SK-N-SH (cell line): ENCODE measurements around the gene UBE2Z. TPM values are rescaled to one million over a fixed set of nuclear protein-coding genes. Genes with fewer than 3 reads are reported as not detected.

Experiments
- CTCF ChIA-PET: fragments of 300-600, 350-600 bp; formaldehyde crosslinking; extraction: SDS; loops from one replicate; lab custom pipeline; 2021; lab: Yijun Ruan, JAX
- POLR2A ChIA-PET: fragments of 350-600 bp; sonication (Branson Sonifier 250); formaldehyde crosslinking; extraction: SDS; loops from one replicate; lab custom pipeline; 2020; ENCODE audit warnings: antibody characterized with exemption, inconsistent platforms; lab: Yijun Ruan, JAX
- DNase-seq: peaks from one replicate; pipeline ENCODE4 v3.0.0; 2012
- H2AFZ ChIP-seq: fragments of 200-600 bp; sonication (generic); 2 replicates; pipeline ENCODE4 v1.8.1; 2016; ENCODE audit warnings: antibody characterized with exemption, mild to moderate bottlenecking, low read depth
- H3F3A ChIP-seq: fragments of 200-600 bp; sonication (generic); replicated peaks from 2 replicates; pipeline ENCODE3; 2016; ENCODE audit warnings: antibody characterized with exemption, mild to moderate bottlenecking; ENCODE audit not compliant: insufficient read depth
- H3K27ac ChIP-seq, 2 experiments: fragments of 200-500 bp in 1 of 2; fragments of 200-600 bp in 1 of 2; sonication (Bioruptor generic) in 1 of 2; sonication (generic), shearing (Covaris generic) in 1 of 2; 2 replicates each; pipeline versions ENCODE4 v1.5.1 to v1.6.1; 2014 to 2016; ENCODE audit warnings: low read depth in 2 of 2, inconsistent platforms in 1 of 2, low read length in 1 of 2, mild to moderate bottlenecking in 1 of 2, mixed read lengths in 1 of 2
- H3K27me3 ChIP-seq: fragments of 200-600 bp; sonication (generic), shearing (Covaris generic); 2 replicates; pipeline ENCODE4 v1.6.1; 2016; ENCODE audit warnings: mixed run types; ENCODE audit not compliant: insufficient read depth
- H3K36me3 ChIP-seq, 2 experiments: fragments of 200-500 bp in 1 of 2; fragments of 200-600 bp in 1 of 2; sonication (Bioruptor generic) in 1 of 2; sonication (generic) in 1 of 2; replicated peaks in 1 of 2; 2 replicates each; pipeline versions ENCODE3 to v1.5.1; 2014 to 2016; ENCODE audit warnings: low read length in 1 of 2, mild to moderate bottlenecking in 1 of 2; ENCODE audit not compliant: insufficient read depth in 2 of 2, control insufficient read depth in 1 of 2
- H3K4me1 ChIP-seq, 2 experiments: fragments of 200-500 bp in 1 of 2; fragments of 200-600 bp in 1 of 2; sonication (Bioruptor generic) in 1 of 2; sonication (generic), shearing (Covaris generic) in 1 of 2; 2 replicates each; pipeline versions ENCODE4 v1.5.1 to v1.6.1; 2014 to 2016; ENCODE audit warnings: low read depth in 1 of 2, low read length in 1 of 2, mixed run types in 1 of 2; ENCODE audit not compliant: insufficient read depth in 2 of 2, control insufficient read depth in 1 of 2
- H3K4me2 ChIP-seq: fragments of 200-600 bp; sonication (generic), shearing (Covaris generic); 2 replicates; pipeline ENCODE4 v1.6.1; 2017; ENCODE audit warnings: mixed run types
- H3K4me3 ChIP-seq, 2 experiments: fragments of 200-500 bp in 1 of 2; fragments of 200-600 bp in 1 of 2; sonication (Bioruptor generic) in 1 of 2; sonication (generic), shearing (Covaris generic) in 1 of 2; 2 replicates each; pipeline versions ENCODE4 v1.5.1 to v1.8.1; 2014 to 2016; ENCODE audit warnings: low read depth in 2 of 2, inconsistent platforms in 1 of 2, low read length in 1 of 2, mild to moderate bottlenecking in 1 of 2, mixed read lengths in 1 of 2, moderate library complexity in 1 of 2
- H3K79me2 ChIP-seq: fragments of 200-600 bp; sonication (generic); 2 replicates; pipeline ENCODE4 v1.8.1; 2017; ENCODE audit warnings: mild to moderate bottlenecking; ENCODE audit not compliant: insufficient read depth
- H3K9ac ChIP-seq: fragments of 200-600 bp; sonication (generic); 2 replicates; pipeline ENCODE4 v1.6.1; 2017; ENCODE audit warnings: mixed run types
- H3K9me2 ChIP-seq: fragments of 200-600 bp; sonication (generic); 2 replicates; pipeline ENCODE4 v1.6.1; 2017; ENCODE audit warnings: mixed run types
- H3K9me3 ChIP-seq: fragments of 200-600 bp; sonication (generic); 2 replicates; pipeline ENCODE4 v1.6.1; 2017; ENCODE audit warnings: mixed run types, mild to moderate bottlenecking, moderate library complexity
- H4K20me1 ChIP-seq: fragments of 200-600 bp; sonication (generic); 2 replicates; pipeline ENCODE4 v1.6.1; 2017; ENCODE audit warnings: mild to moderate bottlenecking, mixed run types; ENCODE audit not compliant: insufficient read depth
- CHD2 ChIP-seq: fragments of 150-350 bp; IDR thresholded peaks from 2 replicates; pipeline ENCODE4 v1.6.1; 2018; ENCODE audit warnings: low read length; ENCODE audit not compliant: partially characterized antibody
- ELF1 ChIP-seq: IDR thresholded peaks from 2 replicates; pipeline ENCODE4 v1.4.0; 2012
- EP300 ChIP-seq, 2 experiments: IDR thresholded peaks; 2 replicates each; pipeline versions ENCODE4 v1.4.0 to v1.6.1; 2012; ENCODE audit warnings: borderline replicate concordance in 1 of 2, low read depth in 1 of 2, low read length in 1 of 2
- EZH2phosphoT487 ChIP-seq: fragments of 200-600 bp; sonication (generic); IDR thresholded peaks from 2 replicates; pipeline ENCODE4 v1.6.1; 2017; ENCODE audit warnings: low read depth, mixed run types, mild to moderate bottlenecking, antibody characterized with exemption, moderate library complexity, borderline replicate concordance
- FOSL2 ChIP-seq: IDR thresholded peaks from 2 replicates; pipeline ENCODE4 v1.4.0; 2012; ENCODE audit warnings: low read depth, mild to moderate bottlenecking, moderate library complexity, borderline replicate concordance
- FOXJ3 ChIP-seq: sonication (generic); formaldehyde crosslinking; IDR thresholded peaks from 2 replicates; pipeline ENCODE4 v1.5.1; 2020; ENCODE audit warnings: mild to moderate bottlenecking, missing genetic modification reagents
- GABPA ChIP-seq: IDR thresholded peaks from 2 replicates; pipeline ENCODE4 v1.4.0; 2012; ENCODE audit warnings: low read depth, mild to moderate bottlenecking
- MXI1 ChIP-seq: IDR thresholded peaks from 2 replicates; pipeline ENCODE4 v1.6.1; 2012; ENCODE audit warnings: mild to moderate bottlenecking, low read depth, low read length, improper control_type of control experiment
- POLR2AphosphoS5 ChIP-seq: IDR thresholded peaks from 2 replicates; pipeline ENCODE4 v1.6.1; 2012; ENCODE audit warnings: low read depth, low read length
- TAF1 ChIP-seq: IDR thresholded peaks from 2 replicates; pipeline ENCODE4 v1.6.1; 2012; ENCODE audit warnings: low read depth, mild to moderate bottlenecking, low read length, moderate library complexity, borderline replicate concordance
- TEAD4 ChIP-seq: IDR thresholded peaks from 2 replicates; pipeline ENCODE4 v1.4.0; 2012; ENCODE audit warnings: mild to moderate bottlenecking, borderline replicate concordance; ENCODE audit not compliant: insufficient read depth
- WGBS: methylation state at CpG from one replicate; pipeline ENCODE4 v1.1.6; 2017; ENCODE audit warnings: low lambda C conversion rate; 5-methylcytosine and 5-hydroxymethylcytosine counted together
- polyA plus RNA-seq, 3 experiments: library from polyadenylated mRNA; depleted of rRNA; stranded (reverse); fragments of >200 nt; gene quantifications; 2 replicates each; pipeline ENCODE4 v1.2.3, GENCODE V29; 2012
- TF ChIP-seq, protein P1 (sequence below): IDR thresholded peaks from 2 replicates; pipeline ENCODE4 v1.6.1; 2012; ENCODE audit warnings: mild to moderate bottlenecking, low read depth, low read length, moderate library complexity
- TF ChIP-seq, protein P2 (sequence below): fragments of 150-350 bp; IDR thresholded peaks from 2 replicates; pipeline ENCODE4 v1.6.1; 2017; ENCODE audit warnings: antibody characterized with exemption, low read length, low read depth, borderline replicate concordance
- TF ChIP-seq, protein P3 (sequence below): fragments of 200-600 bp; sonication (generic); IDR thresholded peaks from 2 replicates; pipeline ENCODE4 v1.6.1; 2017; ENCODE audit warnings: antibody characterized with exemption, mild to moderate bottlenecking, moderate library complexity
- TF ChIP-seq, protein P4 (sequence below): IDR thresholded peaks from 2 replicates; pipeline ENCODE4; 2012
- TF ChIP-seq, protein P5 (sequence below): fragments of 150-350 bp; IDR thresholded peaks from 2 replicates; pipeline ENCODE4 v1.6.1; 2016; ENCODE audit warnings: mild to moderate bottlenecking, low read depth, low read length

Gene UBE2Z
- polyA plus RNA-seq, 1 of the 3 experiments (the other 2 are of a cell fraction), result 168 TPM

DNA sequence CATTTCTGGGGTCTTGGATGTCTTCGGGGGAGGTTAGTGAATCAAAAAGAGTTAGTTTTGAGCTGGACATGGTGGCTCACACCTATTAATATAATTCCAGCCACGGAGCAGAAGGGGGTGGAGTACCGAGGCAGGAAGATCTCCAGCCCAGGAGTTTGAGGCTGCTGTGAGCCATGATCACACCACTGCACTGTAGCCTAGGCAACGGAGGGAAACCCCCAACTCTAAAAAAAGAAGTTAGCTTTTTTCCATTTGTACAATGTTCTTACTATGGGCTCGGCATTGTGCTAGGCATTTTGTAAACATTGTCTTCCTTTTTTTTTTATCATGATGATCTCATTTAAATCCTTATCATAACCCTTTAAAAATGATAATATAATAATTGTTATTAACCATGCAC, 44.7 kb downstream of the UBE2Z start:
- no peak for DNase-seq
- H4K20me1 ChIP-seq, result no peaks in the 10 kb centered on the region
- H3K27ac ChIP-seq, result no peak overlapping the region
- TF ChIP-seq GABPA (no peak), EZH2phosphoT487 (no peak), MXI1 (no peak), ELF1 (no peak), EP300 (IDR thresholded peaks at IDR 0.05; ENCODE audit: borderline replicate concordance in 1 of 2, low read depth in 1 of 2, low read length in 1 of 2) (no peak), CHD2 (no peak), POLR2AphosphoS5 (no peak), TAF1 (no peak), TEAD4 (no peak), FOSL2 (no peak), FOXJ3 (CRISPR knock-in tag) (no peak)
- TF ChIP-seq, protein P1, sequence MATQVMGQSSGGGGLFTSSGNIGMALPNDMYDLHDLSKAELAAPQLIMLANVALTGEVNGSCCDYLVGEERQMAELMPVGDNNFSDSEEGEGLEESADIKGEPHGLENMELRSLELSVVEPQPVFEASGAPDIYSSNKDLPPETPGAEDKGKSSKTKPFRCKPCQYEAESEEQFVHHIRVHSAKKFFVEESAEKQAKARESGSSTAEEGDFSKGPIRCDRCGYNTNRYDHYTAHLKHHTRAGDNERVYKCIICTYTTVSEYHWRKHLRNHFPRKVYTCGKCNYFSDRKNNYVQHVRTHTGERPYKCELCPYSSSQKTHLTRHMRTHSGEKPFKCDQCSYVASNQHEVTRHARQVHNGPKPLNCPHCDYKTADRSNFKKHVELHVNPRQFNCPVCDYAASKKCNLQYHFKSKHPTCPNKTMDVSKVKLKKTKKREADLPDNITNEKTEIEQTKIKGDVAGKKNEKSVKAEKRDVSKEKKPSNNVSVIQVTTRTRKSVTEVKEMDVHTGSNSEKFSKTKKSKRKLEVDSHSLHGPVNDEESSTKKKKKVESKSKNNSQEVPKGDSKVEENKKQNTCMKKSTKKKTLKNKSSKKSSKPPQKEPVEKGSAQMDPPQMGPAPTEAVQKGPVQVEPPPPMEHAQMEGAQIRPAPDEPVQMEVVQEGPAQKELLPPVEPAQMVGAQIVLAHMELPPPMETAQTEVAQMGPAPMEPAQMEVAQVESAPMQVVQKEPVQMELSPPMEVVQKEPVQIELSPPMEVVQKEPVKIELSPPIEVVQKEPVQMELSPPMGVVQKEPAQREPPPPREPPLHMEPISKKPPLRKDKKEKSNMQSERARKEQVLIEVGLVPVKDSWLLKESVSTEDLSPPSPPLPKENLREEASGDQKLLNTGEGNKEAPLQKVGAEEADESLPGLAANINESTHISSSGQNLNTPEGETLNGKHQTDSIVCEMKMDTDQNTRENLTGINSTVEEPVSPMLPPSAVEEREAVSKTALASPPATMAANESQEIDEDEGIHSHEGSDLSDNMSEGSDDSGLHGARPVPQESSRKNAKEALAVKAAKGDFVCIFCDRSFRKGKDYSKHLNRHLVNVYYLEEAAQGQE, result no peak
- TF ChIP-seq, protein P2, sequence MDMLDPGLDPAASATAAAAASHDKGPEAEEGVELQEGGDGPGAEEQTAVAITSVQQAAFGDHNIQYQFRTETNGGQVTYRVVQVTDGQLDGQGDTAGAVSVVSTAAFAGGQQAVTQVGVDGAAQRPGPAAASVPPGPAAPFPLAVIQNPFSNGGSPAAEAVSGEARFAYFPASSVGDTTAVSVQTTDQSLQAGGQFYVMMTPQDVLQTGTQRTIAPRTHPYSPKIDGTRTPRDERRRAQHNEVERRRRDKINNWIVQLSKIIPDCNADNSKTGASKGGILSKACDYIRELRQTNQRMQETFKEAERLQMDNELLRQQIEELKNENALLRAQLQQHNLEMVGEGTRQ, result no peak
- TF ChIP-seq, protein P3, sequence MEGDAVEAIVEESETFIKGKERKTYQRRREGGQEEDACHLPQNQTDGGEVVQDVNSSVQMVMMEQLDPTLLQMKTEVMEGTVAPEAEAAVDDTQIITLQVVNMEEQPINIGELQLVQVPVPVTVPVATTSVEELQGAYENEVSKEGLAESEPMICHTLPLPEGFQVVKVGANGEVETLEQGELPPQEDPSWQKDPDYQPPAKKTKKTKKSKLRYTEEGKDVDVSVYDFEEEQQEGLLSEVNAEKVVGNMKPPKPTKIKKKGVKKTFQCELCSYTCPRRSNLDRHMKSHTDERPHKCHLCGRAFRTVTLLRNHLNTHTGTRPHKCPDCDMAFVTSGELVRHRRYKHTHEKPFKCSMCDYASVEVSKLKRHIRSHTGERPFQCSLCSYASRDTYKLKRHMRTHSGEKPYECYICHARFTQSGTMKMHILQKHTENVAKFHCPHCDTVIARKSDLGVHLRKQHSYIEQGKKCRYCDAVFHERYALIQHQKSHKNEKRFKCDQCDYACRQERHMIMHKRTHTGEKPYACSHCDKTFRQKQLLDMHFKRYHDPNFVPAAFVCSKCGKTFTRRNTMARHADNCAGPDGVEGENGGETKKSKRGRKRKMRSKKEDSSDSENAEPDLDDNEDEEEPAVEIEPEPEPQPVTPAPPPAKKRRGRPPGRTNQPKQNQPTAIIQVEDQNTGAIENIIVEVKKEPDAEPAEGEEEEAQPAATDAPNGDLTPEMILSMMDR, result no peak
- TF ChIP-seq, protein P4, sequence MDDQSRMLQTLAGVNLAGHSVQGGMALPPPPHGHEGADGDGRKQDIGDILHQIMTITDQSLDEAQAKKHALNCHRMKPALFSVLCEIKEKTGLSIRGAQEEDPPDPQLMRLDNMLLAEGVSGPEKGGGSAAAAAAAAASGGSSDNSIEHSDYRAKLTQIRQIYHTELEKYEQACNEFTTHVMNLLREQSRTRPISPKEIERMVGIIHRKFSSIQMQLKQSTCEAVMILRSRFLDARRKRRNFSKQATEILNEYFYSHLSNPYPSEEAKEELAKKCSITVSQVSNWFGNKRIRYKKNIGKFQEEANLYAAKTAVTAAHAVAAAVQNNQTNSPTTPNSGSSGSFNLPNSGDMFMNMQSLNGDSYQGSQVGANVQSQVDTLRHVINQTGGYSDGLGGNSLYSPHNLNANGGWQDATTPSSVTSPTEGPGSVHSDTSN, result no peak
- TF ChIP-seq, protein P5, sequence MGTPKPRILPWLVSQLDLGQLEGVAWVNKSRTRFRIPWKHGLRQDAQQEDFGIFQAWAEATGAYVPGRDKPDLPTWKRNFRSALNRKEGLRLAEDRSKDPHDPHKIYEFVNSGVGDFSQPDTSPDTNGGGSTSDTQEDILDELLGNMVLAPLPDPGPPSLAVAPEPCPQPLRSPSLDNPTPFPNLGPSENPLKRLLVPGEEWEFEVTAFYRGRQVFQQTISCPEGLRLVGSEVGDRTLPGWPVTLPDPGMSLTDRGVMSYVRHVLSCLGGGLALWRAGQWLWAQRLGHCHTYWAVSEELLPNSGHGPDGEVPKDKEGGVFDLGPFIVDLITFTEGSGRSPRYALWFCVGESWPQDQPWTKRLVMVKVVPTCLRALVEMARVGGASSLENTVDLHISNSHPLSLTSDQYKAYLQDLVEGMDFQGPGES, result no peak
- TF ChIP-seq, all 33 proteins: peak for 0
- H3K4me2 ChIP-seq, result peak overlapping the region; percentile 35; the same call in 1 of the 2 replicates
- no peaks in the 10 kb centered on the region for H3K4me1 ChIP-seq
- no peaks in the 10 kb centered on the region for H3K36me3 ChIP-seq
- no peak overlapping the region for H3K4me3 ChIP-seq
- H3F3A ChIP-seq, result peaks cover 15% of the 10 kb centered on the region
- ChIA-PET CTCF (interaction anchor here (0.6 to 1.2 kb wide), 3 partner anchors 9 to 693 kb away, joined by 3 read pairs; partner anchors contain the start of gene SNF8), POLR2A (no interaction called here)
- H3K27me3 ChIP-seq, result no peaks in the 10 kb centered on the region
- peak overlapping the region; percentile 57; the same call in 1 of the 2 replicates for H2AFZ ChIP-seq
- no peaks in the 10 kb centered on the region for H3K79me2 ChIP-seq
- H3K9me3 ChIP-seq, result no peaks in the 10 kb centered on the region
- no peaks in the 10 kb centered on the region for H3K9me2 ChIP-seq
- H3K9ac ChIP-seq, result no peak overlapping the region
- 3% methylated on average over 5 of the region's 5 CpGs for WGBS
